HEK293 (cell line): ENCODE measurements around the gene MITF.

Source experiments
- CTCF ChIP-seq: fragments of 450-650 bp; formaldehyde crosslinking; IDR thresholded peaks from 2 replicates; pipeline ENCODE4 v1.5.1; 2016; ENCODE audit warnings: missing biosample characterization, missing genetic modification characterization
- REST ChIP-seq: fragments of 450-650 bp; formaldehyde crosslinking; IDR thresholded peaks from 2 replicates; pipeline ENCODE4 v1.5.1; 2016; ENCODE audit warnings: missing biosample characterization, missing genetic modification characterization
- TCF7L2 ChIP-seq: IDR thresholded peaks from 2 replicates; pipeline ENCODE4 v1.6.1; 2011; ENCODE audit warnings: low read depth, mild to moderate bottlenecking, inconsistent platforms, low read length, moderate library complexity, borderline replicate concordance
- YY1 ChIP-seq: fragments of 450-650 bp; formaldehyde crosslinking; IDR thresholded peaks from 2 replicates; pipeline ENCODE4 v1.5.1; 2018; ENCODE audit warnings: missing biosample characterization, missing genetic modification characterization
- ZNF140 ChIP-seq: fragments of 450-650 bp; formaldehyde crosslinking; IDR thresholded peaks from 2 replicates; pipeline ENCODE4 v1.5.1; 2016; ENCODE audit warnings: missing biosample characterization, missing genetic modification characterization
- ZNF16 ChIP-seq: fragments of 450-650 bp; formaldehyde crosslinking; IDR thresholded peaks from 2 replicates; pipeline ENCODE4 v1.5.1; 2016; ENCODE audit warnings: low read depth, missing biosample characterization, missing genetic modification characterization

- TF ChIP-seq CTCF (no peak), YY1 (tag by site-specific recombination) (no peak), TCF7L2 (no peak), ZNF16 (tag by site-specific recombination) (no peak), ZNF140 (tag by site-specific recombination) (no peak), REST (no peak)
Measured at GRCh38 chr3:69831737-69832136, 92.5 kb downstream of the MITF start.
